VCaP (cell line): ENCODE results near the gene LRRC56.
"Not testable (repeated sequence)": the region's sequence is repeated elsewhere in the genome, so short reads cannot be mapped to it uniquely, and the experiment has no call there.

Experiments
- H3K27ac ChIP-seq: fragments of 450-650 bp; 2 replicates; pipeline ENCODE4 v1.5.1; 2017
- TF ChIP-seq, protein P1 (sequence below): fragments of 450-650 bp; conservative IDR thresholded peaks from 2 replicates; pipeline ENCODE4 v1.5.1; 2017; ENCODE audit warnings: mild to moderate bottlenecking, moderate library complexity

Gene LRRC56

DNA sequence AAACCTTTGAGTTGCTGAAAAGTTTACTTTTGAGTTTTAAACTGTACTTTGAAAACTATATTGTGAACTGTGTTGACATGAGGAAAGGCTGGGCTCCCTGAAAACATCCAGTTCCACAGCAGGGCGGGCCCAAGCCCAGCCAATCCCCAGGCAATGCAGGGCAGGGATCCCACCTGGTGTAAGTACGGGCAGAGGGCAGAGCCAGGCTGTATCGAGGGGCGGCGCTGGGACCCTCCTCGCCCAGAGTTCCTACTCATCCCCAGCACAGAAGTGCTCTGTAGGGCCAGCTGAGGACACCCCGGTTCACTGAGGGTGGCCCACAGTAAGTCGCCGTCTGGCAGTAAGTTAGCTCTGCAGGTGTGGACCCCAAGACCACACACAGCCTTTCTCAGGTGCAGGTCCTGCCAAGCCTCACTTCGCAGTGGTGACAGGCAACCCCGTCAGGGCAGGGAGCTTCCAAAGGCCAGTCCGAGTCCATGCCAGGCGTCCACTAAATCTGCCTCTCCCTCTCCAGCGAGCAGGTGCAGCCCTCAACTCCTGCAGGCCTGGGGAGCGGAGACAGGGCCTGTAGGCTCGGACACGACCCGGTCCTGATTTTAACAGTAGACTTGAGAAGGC, 29.8 kb downstream of the LRRC56 start:
- TF ChIP-seq, protein P1, sequence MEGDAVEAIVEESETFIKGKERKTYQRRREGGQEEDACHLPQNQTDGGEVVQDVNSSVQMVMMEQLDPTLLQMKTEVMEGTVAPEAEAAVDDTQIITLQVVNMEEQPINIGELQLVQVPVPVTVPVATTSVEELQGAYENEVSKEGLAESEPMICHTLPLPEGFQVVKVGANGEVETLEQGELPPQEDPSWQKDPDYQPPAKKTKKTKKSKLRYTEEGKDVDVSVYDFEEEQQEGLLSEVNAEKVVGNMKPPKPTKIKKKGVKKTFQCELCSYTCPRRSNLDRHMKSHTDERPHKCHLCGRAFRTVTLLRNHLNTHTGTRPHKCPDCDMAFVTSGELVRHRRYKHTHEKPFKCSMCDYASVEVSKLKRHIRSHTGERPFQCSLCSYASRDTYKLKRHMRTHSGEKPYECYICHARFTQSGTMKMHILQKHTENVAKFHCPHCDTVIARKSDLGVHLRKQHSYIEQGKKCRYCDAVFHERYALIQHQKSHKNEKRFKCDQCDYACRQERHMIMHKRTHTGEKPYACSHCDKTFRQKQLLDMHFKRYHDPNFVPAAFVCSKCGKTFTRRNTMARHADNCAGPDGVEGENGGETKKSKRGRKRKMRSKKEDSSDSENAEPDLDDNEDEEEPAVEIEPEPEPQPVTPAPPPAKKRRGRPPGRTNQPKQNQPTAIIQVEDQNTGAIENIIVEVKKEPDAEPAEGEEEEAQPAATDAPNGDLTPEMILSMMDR, result no peak
- peak overlapping the region; percentile 89; the same call in 1 of the 2 replicates for H3K27ac ChIP-seq

DNA sequence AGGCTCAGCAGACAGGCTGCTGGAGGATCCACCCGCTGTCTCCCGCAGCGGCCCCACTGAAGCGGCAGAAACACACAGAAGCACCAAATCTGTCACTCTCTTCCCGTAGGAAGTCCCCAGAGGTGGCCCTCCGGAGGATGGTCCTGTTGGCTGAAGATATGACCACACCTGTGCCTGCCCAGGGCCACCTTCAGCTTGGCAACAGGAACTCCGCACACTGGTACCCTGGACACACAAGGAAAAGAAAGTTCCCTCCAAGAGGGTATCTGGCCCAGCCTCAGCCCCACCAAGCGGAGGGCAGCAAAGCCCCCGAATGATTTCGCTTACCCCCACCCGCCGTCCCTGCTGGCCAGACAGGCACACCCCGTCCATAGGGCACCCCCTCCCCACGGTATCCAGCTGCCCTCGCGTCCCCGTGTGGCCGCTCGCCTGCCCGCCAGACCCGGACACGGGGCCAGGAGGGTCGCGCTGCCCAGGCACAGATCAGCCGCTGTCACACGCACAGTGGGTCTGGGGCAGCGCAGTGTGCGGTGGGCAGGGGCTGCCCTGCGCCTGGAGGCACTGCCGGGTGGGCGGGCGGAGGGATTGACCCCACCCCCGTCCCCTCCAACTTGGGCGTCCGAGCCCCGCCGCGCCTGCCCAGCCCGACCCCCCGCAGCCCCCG, 30.4 kb downstream of the LRRC56 start:
- TF ChIP-seq, protein P1, result no peak
- H3K27ac ChIP-seq, result peak overlapping the region; percentile 89

DNA sequence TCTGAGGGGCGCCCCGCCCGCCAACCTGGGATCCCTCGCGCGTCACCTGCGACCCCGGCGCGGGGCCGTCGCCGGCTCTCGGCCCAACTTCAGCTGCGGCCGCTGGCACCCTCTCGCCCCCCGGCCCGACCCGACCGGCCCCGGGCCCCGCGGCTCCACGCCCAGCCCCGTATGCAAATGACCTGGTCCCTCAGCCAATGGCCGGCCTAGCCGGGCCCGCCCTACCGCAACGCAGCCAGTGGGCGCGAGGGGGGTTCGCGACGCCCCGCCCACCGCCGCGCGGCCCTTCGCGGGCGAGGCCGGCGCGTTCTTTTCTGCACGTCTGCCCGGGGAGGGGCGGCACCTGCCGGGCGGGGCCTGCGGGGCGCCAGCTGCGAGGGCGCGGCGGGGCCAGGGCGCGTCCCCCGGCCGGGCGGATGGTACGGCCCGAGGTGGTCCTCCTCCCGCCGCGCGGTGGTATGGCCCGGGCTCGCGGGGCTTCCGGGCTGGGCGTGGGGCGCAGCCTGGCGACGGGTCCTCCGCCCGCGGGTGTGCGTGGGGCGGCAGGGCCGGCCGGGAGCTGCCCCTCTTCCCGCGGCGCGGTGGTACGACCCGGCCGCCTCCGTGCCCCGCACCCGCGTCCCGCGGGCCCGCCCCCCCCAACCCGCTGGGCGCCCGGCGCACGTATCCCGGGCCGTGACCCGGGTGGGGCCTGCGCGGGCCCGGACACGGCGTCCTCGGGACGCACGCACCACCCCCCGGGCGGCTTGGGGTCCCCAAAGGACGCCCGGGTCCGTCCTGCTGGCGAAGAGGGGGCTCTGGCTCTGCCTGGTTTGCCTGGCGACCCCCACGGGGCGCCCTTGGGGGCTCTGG, 31.2 kb downstream of the LRRC56 start:
- peak overlapping the region; percentile 89 for H3K27ac ChIP-seq

DNA sequence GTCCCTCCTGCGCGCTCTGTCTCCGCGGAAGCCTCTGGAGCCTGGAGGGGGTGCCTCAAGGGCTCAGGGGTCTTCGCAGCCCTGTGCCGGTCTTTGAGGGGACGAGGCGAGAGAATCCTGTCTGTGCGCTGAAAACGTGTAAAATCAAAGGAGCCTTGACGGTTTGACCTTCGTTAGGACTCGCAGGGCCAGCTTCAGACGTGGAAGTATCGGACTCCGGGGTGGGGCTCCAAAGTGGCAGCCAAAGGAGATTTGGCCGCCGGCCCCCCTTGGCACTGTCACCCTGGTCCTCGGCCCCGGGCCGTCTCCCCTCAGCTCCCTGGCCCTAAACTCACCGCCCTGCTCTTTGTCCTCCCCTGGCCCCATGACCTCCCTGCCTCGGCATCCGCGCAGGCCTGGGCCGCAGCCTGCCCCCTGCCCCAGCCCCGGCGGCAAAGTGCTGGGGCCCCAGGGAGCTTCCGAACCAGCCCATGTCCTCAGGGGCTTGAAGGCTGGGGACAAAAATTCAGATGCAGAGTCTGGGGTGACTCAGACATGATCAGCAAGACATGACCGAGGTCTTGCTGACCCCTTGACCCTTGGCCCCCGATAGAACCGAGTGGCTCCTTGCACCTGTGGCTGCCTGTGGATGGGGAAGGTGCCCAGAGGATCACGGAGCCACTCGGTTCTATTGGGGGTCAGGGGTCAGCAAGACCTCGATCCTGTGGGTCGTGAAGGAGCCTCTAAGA, 32.0 kb downstream of the LRRC56 start:
- H3K27ac ChIP-seq, result peak overlapping the region; percentile 89
- TF ChIP-seq, protein P1, result no peak

More for the DNA sequence above, 31.2 kb downstream of the LRRC56 start:
- TF ChIP-seq, protein P1, result no peak

DNA sequence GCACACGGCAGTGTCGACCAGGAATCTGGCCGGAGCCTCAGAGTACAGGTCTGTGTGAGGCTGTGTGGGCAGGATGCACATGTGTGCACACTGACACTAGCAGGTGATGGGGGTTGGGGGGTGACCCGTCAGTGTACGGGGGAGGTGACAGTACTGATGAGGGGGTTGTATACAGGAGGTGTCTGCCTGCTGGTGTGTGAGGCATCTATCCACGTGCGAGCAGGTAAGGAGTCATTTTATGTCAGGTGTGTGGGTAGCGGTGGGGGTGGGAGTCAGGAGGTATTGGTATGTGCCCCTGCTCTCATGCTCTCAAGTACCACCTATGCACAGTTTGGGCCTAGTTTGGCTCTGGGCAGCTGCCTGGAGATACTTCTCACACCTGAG, 34.5 kb downstream of the LRRC56 start:
- TF ChIP-seq, protein P1, result no peak
- no peak overlapping the region for H3K27ac ChIP-seq

DNA sequence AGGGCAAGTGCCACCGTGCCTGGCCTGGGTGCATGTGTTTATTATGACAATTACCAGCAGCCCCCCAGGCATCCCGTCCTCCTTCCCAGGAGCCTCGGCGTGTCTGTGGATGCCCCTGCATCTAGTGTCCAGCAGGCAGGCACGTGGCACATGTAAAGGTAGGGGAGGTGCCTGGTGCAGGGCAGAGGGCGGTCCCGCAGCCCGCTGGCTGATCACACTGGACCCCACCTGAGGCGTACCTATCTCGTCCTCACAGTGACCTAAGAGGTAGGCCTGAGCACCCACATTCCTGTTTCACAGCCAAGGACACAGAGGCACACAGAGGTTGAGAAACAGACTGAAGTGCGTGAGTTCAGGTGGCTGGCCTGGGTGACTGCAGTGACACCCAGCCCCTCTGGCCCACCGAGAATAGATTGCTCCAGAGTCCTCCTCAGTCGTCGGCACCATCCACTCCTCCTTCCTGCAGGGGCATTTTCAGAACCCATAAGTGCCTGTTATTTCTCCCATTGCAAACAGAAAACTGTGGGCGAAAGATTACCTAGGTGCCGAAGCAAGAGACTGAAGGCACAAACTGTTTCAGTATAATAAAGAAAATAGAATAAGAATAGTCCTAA, 35.9 kb downstream of the LRRC56 start:
- TF ChIP-seq, protein P1, result no peak
- H3K27ac ChIP-seq, result no peak overlapping the region

DNA sequence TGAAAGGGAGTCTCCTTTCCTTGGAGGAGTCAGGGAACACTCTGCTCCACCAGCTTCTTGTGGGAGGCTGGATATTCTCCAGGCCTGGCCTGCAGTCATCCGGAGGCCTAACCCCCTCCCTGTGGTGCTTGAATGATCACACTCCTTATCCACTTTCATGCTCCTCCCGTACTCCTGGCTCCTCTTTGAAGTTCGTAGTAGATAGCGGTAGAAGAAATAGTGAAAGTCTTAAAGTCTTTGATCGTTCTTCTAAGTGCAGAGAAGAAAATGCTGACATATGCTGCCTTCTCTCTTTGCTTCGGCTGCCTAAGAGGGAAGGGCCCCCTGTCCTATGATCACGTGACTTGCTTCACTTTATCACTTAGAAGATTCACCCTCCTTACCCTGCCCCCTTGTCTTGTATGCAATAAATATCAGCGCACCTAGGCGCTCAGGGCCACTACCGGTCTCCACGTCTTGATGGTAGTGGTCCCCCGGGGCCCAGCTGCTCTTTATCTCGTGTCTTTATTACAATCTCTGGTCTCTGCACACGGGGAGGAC, 36.8 kb downstream of the LRRC56 start:
- not testable (repeated sequence) for H3K27ac ChIP-seq
